CD14-positive monocyte (primary cell): ENCODE measurements around the gene SYNDIG1. TPM values are rescaled to one million over a fixed set of nuclear protein-coding genes. Genes with fewer than 3 reads are reported as not detected.

Experiments
- DNase-seq, 3 donors: peaks; one replicate each; pipeline ENCODE4 v3.0.0-alpha.2; 2011 to 2022
- H2AFZ ChIP-seq: 2 replicates; pipeline ENCODE4 v1.6.0; 2012; ENCODE audit warnings: mild to moderate bottlenecking, low read depth, low read length, inconsistent platforms; ENCODE audit not compliant: insufficient read depth, poor library complexity, severe bottlenecking
- H3K27ac ChIP-seq, 2 donors: 1 replicate in 1 of 2; 2 replicates in 1 of 2; pipeline ENCODE4 v1.5.1; 2012 to 2013; ENCODE audit warnings: low read length in 2 of 2, control low read depth in 1 of 2, inconsistent platforms in 1 of 2, low read depth in 1 of 2, mild to moderate bottlenecking in 1 of 2
- H3K27me3 ChIP-seq, 2 donors: one replicate each; pipeline versions ENCODE4 v1.6.0 to v1.6.1; 2011 to 2013; ENCODE audit warnings: low read length in 2 of 2; ENCODE audit not compliant: control insufficient read depth in 2 of 2, insufficient read depth in 2 of 2
- H3K36me3 ChIP-seq, 2 donors: replicated peaks in 1 of 2; 1 replicate in 1 of 2; 2 replicates in 1 of 2; pipeline versions ENCODE4 v1.5.1 to v1.6.1; 2012 to 2013; ENCODE audit warnings: low read length in 2 of 2, control low read depth in 1 of 2, inconsistent platforms in 1 of 2, mild to moderate bottlenecking in 1 of 2; ENCODE audit not compliant: insufficient read depth in 2 of 2, control insufficient read depth in 1 of 2
- H3K4me1 ChIP-seq, 2 donors: 1 replicate in 1 of 2; 2 replicates in 1 of 2; pipeline versions ENCODE4 v1.5.1 to v1.6.1; 2012 to 2013; ENCODE audit warnings: low read length in 2 of 2, control low read depth in 1 of 2, inconsistent platforms in 1 of 2, mild to moderate bottlenecking in 1 of 2, moderate library complexity in 1 of 2; ENCODE audit not compliant: insufficient read depth in 2 of 2, control insufficient read depth in 1 of 2
- H3K4me2 ChIP-seq: replicated peaks from 2 replicates; pipeline ENCODE3; 2012; ENCODE audit warnings: low read length, moderate library complexity, mild to moderate bottlenecking; ENCODE audit not compliant: poor library complexity, severe bottlenecking; ENCODE audit errors: extremely low read depth
- H3K4me3 ChIP-seq, 3 experiments: fragments of 200-600 bp in 1 of 3; sonication (generic) in 1 of 3; replicated peaks in 1 of 3; 1 replicate in 2 of 3; 2 replicates in 1 of 3; pipeline ENCODE4 v1.5.1; 2011 to 2013; ENCODE audit warnings: low read length in 3 of 3, mild to moderate bottlenecking in 3 of 3, control low read depth in 2 of 3, low read depth in 2 of 3, inconsistent platforms in 1 of 3, moderate library complexity in 1 of 3
- H3K79me2 ChIP-seq: 2 replicates; pipeline ENCODE4 v1.6.0; 2012; ENCODE audit warnings: mild to moderate bottlenecking, control low read depth, inconsistent platforms, low read length, moderate library complexity; ENCODE audit not compliant: insufficient read depth
- H3K9ac ChIP-seq: 2 replicates; pipeline ENCODE4 v1.6.0; 2017; ENCODE audit warnings: low read length, mild to moderate bottlenecking; ENCODE audit not compliant: insufficient read depth, poor library complexity, severe bottlenecking
- H3K9me3 ChIP-seq, 2 donors: replicated peaks in 1 of 2; 1 replicate in 1 of 2; 2 replicates in 1 of 2; pipeline versions ENCODE4 v1.5.1 to v1.6.1; 2012 to 2013; ENCODE audit warnings: low read length in 2 of 2, control low read depth in 1 of 2; ENCODE audit not compliant: control insufficient read depth in 1 of 2, insufficient read depth in 1 of 2
- H4K20me1 ChIP-seq: 2 replicates; pipeline ENCODE4 v1.6.0; 2012; ENCODE audit warnings: mild to moderate bottlenecking, low read length, control low read depth, moderate library complexity; ENCODE audit not compliant: insufficient read depth
- H3K27ac Mint-ChIP-seq, 7 donors: one replicate each; pipeline ENCODE4 v1.8.0; 2020; ENCODE audit warnings: mild to moderate bottlenecking in 7 of 7, mixed read lengths in 7 of 7, moderate library complexity in 6 of 7, inconsistent platforms in 2 of 7
- H3K27me3 Mint-ChIP-seq, 3 donors: one replicate each; pipeline ENCODE4 v1.8.0; 2021 to 2022; ENCODE audit warnings: low read depth in 3 of 3, mild to moderate bottlenecking in 3 of 3, mixed read lengths in 3 of 3, moderate library complexity in 3 of 3, inconsistent platforms in 1 of 3
- H3K36me3 Mint-ChIP-seq, 2 donors: one replicate each; pipeline ENCODE4 v1.8.0; 2020; ENCODE audit warnings: mixed read lengths in 2 of 2, inconsistent platforms in 1 of 2, mild to moderate bottlenecking in 1 of 2
- H3K4me1 Mint-ChIP-seq: one replicate; pipeline ENCODE4 v1.8.0; 2020; ENCODE audit warnings: mild to moderate bottlenecking, mixed read lengths
- H3K4me3 Mint-ChIP-seq, 2 donors: one replicate each; pipeline ENCODE4 v1.8.0; 2020; ENCODE audit warnings: mild to moderate bottlenecking in 2 of 2, mixed read lengths in 2 of 2, moderate library complexity in 1 of 2
- H3K9me3 Mint-ChIP-seq, 7 donors: one replicate each; pipeline ENCODE4 v1.8.0; 2020 to 2022; ENCODE audit warnings: mixed read lengths in 7 of 7, mild to moderate bottlenecking in 6 of 7, moderate library complexity in 6 of 7, inconsistent platforms in 2 of 7
- CTCF ChIP-seq: fragments of 200-600 bp; IDR thresholded peaks from one replicate; pipeline ENCODE4 v1.8.0; 2022; ENCODE audit warnings: antibody characterized with exemption, mild to moderate bottlenecking
- WGBS: methylation state at CpG from one replicate; pipeline ENCODE4 v1.1.5; 2013; ENCODE audit warnings: missing lambda C conversion rate; ENCODE audit not compliant: insufficient coverage; 5-methylcytosine and 5-hydroxymethylcytosine counted together
- intact Hi-C, 2 donors: fragments of 100-400 bp; cut with micrococcal nuclease; formaldehyde crosslinking; loops; one replicate each; pipeline versions ENCODE4 v1.15.0 to v1.15.1; 2023
- polyA plus RNA-seq, 3 donors: library from polyadenylated mRNA; depleted of rRNA in 1 of 3; unstranded in 2 of 3; stranded (reverse) in 1 of 3; fragments of 300-500 nt in 2 of 3; fragments of >200 nt in 1 of 3; fragmentation: Illumina TruSeq in 2 of 3; gene quantifications; 1 replicate in 2 of 3; 2 replicates in 1 of 3; pipeline ENCODE4 v1.2.3, GENCODE V29; 2012 to 2021

The SYNDIG1 gene
- polyA plus RNA-seq, 3 donors, result not detected

- no peak overlapping the region for H3K27ac Mint-ChIP-seq
- H3K27me3 ChIP-seq, result no peaks in the 10 kb centered on the region
- no peaks in the 10 kb centered on the region for H4K20me1 ChIP-seq
- H3K9me3 ChIP-seq, result peaks cover 0 to 3% of the 10 kb centered on the region in 2 donors
- intact Hi-C loops, result no loop called here
- no peak overlapping the region for H3K4me3 ChIP-seq
- no peak overlapping the region for H3K4me2 ChIP-seq
- 96% methylated on average over 11 of the region's 11 CpGs for WGBS
- H3K4me3 Mint-ChIP-seq, result no peak overlapping the region
- H3K9ac ChIP-seq, result no peak overlapping the region
- H3K9me3 Mint-ChIP-seq, result peaks cover 0 to 16% (median under 1%) of the 10 kb centered on the region in 7 donors
- no peak overlapping the region for H2AFZ ChIP-seq
- no peaks in the 10 kb centered on the region for H3K79me2 ChIP-seq
- DNase-seq, result no peak
- no peak for TF ChIP-seq CTCF
- no peak overlapping the region for H3K27ac ChIP-seq
- H3K4me1 ChIP-seq, result no peaks in the 10 kb centered on the region
- H3K27me3 Mint-ChIP-seq, result peaks cover 0 to 6% (median 4%) of the 10 kb centered on the region in 3 donors
- H3K36me3 Mint-ChIP-seq, result no peaks in the 10 kb centered on the region
- no peaks in the 10 kb centered on the region for H3K4me1 Mint-ChIP-seq
- H3K36me3 ChIP-seq, result no peaks in the 10 kb centered on the region
Measured at GRCh38 chr20:24545168-24545567, 75.7 kb downstream of the SYNDIG1 start.

DNA sequence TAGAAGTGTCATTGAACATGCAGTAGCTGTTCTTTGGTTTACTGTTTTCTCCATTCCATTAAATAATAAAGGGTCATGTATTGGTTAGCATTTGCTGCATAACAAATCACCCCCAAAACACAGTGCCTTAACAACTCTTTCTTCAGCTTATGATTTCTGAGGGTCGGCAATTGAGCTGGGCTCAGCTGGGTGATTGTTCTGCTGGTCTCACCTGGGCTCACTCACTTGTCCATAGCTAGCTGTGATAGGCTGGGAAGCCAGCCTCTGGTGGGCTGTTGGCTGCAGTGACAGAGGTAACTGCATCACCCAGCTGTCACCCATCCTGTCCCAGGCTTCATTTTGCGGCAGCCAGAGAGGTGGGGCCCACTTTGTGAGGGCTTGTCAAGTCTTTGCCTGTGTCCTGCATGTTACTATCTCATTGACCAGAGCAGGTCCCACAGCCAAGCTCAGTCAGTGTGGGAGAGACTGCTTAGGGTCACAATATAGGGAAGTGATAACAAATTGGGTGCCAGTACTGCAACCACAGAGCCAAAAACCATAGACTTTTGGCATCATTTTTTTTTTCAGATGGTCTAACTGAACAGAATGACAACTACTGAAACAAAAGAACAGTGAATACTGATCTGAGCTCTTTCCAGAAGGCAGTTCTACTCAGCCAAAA, 76.9 kb downstream of the SYNDIG1 start:
- Mint-ChIP-seq H3K27me3 (peaks cover 0 to 6% (median 4%) of the 10 kb centered on the region in 3 donors), H3K4me3 (no peak overlapping the region), H3K27ac (no peak overlapping the region), H3K4me1 (no peaks in the 10 kb centered on the region), H3K9me3 (peaks cover 0 to 15% (median 3%) of the 10 kb centered on the region in 7 donors), H3K36me3 (no peaks in the 10 kb centered on the region)
- Histone ChIP-seq H3K4me2 (no peak overlapping the region), H3K27me3 (no peaks in the 10 kb centered on the region), H3K9me3 (peaks cover 0 to 3% of the 10 kb centered on the region in 2 donors), H4K20me1 (no peaks in the 10 kb centered on the region), H2AFZ (no peak overlapping the region), H3K27ac (no peak overlapping the region), H3K79me2 (no peaks in the 10 kb centered on the region), H3K4me1 (no peaks in the 10 kb centered on the region), H3K4me3 (no peak overlapping the region), H3K36me3 (no peaks in the 10 kb centered on the region), H3K9ac (no peak overlapping the region)
- intact Hi-C loops, result no loop called here
- WGBS, result 71% methylated on average over 1 of the region's 2 CpGs
- DNase-seq, result no peak
- no peak for TF ChIP-seq CTCF
